ENCODE measurements around the gene VAPB.

The VAPB gene

GRCh38 chr20:58378704-58379103 is 10.3 kb upstream of the VAPB start:
- DNase-seq: no peak

GRCh38 chr20:58381627-58382026 is 7.4 kb upstream of the VAPB start:
- no peak for DNase-seq

GRCh38 chr20:58382096-58382495 is 6.9 kb upstream of the VAPB start:
- DNase-seq: no peak

- no peak for DNase-seq
Observed at GRCh38 chr20:58384821-58385220, 4.2 kb upstream of the VAPB start.

- DNase-seq: no peak
Observed at GRCh38 chr20:58388028-58388601, 914 bp upstream of the VAPB start.

- no peak for DNase-seq
Observed at GRCh38 chr20:58389324-58389967, 417 bp downstream of the VAPB start.

GRCh38 chr20:58389968-58390658 is 1.1 kb downstream of the VAPB start:
- DNase-seq: no peak

GRCh38 chr20:58390659-58391035 is 1.6 kb downstream of the VAPB start:
- DNase-seq: no peak

- no peak for DNase-seq
Observed at GRCh38 chr20:58392286-58392685, 3.3 kb downstream of the VAPB start.

GRCh38 chr20:58393299-58393698 is 4.3 kb downstream of the VAPB start:
- DNase-seq: no peak

GRCh38 chr20:58394801-58395200 is 5.8 kb downstream of the VAPB start:
- DNase-seq: no peak

GRCh38 chr20:58395604-58396003 is 6.6 kb downstream of the VAPB start:
- no peak for DNase-seq

- no peak for DNase-seq
Observed at GRCh38 chr20:58397429-58397828, 8.4 kb downstream of the VAPB start.

- DNase-seq: no peak
Observed at GRCh38 chr20:58398254-58398653, 9.2 kb downstream of the VAPB start.

- no peak for DNase-seq
Observed at GRCh38 chr20:58399926-58400325, 10.9 kb downstream of the VAPB start.

GRCh38 chr20:58401162-58401561 is 12.1 kb downstream of the VAPB start:
- DNase-seq: no peak

- DNase-seq: no peak
Observed at GRCh38 chr20:58402305-58402704, 13.3 kb downstream of the VAPB start.

GRCh38 chr20:58402827-58403226 is 13.8 kb downstream of the VAPB start:
- DNase-seq: no peak

- DNase-seq: no peak
Observed at GRCh38 chr20:58403272-58403671, 14.2 kb downstream of the VAPB start.

GRCh38 chr20:58405504-58406291 is 16.7 kb downstream of the VAPB start:
- no peak for DNase-seq

GRCh38 chr20:58406422-58407001 is 17.5 kb downstream of the VAPB start:
- no peak for DNase-seq

GRCh38 chr20:58407201-58407873 is 18.3 kb downstream of the VAPB start:
- DNase-seq: no peak

Data from cortex of kidney (tissue), 1 donor.